ENCODE results near the gene TMEM203. TPM values are rescaled to one million over a fixed set of nuclear protein-coding genes. Genes with fewer than 3 reads are reported as not detected.

TMEM203 gene
- total RNA-seq, 1 experiment from 2014 or later = 35.5 TPM

DNA sequence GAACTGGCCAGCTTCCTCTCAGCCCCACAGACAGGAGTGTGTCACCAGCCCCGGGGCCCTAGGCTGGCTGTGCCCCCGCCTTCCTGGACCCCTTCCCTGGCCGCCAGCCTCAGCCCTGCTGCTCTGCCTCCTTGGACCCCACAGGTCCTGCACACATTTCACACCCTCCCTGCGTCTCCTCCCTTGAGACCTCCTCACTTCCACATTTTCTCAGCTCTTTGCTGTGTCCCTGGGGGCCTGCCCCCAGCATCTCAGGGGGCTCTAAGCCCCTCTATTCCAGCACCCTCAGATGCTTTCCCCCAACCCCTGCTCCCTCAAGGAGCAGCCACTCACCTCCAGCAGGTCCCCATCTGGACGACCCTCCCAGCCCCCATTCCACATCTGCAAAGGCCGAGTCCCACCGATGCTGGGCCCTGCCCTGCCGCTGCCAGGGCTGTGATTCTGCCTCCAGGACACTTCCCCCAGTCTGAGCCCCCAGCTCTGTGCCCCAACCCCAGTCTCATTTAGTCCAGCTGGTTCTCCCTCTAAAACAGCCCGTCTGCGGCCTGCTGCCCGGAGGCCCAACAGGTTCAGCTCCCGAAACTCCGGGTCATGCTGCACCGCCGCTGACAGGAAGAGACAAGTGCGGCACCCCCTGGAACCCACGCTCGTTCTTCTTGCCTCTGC, 29.4 kb upstream of the TMEM203 start:
- no peaks in the 10 kb centered on the region for H3K79me1 ChIP-seq (ENCODE audit: insufficient read depth, low read depth, low read length, poor library complexity, severe bottlenecking)
- DNase-seq = no peak
- H3K14ac ChIP-seq (ENCODE audit: insufficient read depth, low read length) = no peak overlapping the region
- H3K4me2 ChIP-seq (ENCODE audit: insufficient read depth, insufficient read length, low read length) = no peak overlapping the region
- Mint-ChIP-seq H3K27ac (peak overlapping the region in 2 of 3 experiments; percentile 34 to 76; a peak in 2 of 7 replicates), H3K4me3 (no peak overlapping the region), H3K36me3 (ENCODE audit: insufficient read depth in 1 of 3, low read depth in 3 of 3) (peaks cover 0 to 5% (median 0%) of the 10 kb centered on the region in 3 experiments; a peak in 3 of 7 replicates), H3K4me1 (peaks cover 12 to 20% of the 10 kb centered on the region in 2 experiments), H3K27me3 (ENCODE audit: low read depth) (peaks cover 7% of the 10 kb centered on the region), H3K9me3 (no peaks in the 10 kb centered on the region)
- H4K8ac ChIP-seq (replicated peaks; ENCODE audit: insufficient read length, low read depth, low read length) = no peak overlapping the region
- no peak overlapping the region for H3K18ac ChIP-seq (ENCODE audit: insufficient read length, low read depth, low read length)
- no peak overlapping the region for H4K5ac ChIP-seq (ENCODE audit: insufficient read length, low read depth, low read length)
- no peak overlapping the region for H4K91ac ChIP-seq (ENCODE audit: insufficient read length, low read depth, low read length)
- H2BK20ac ChIP-seq (ENCODE audit: low read depth, low read length, poor library complexity, severe bottlenecking) = no peak overlapping the region
- H3K23me2 ChIP-seq (ENCODE audit: insufficient read length, low read depth, low read length, poor library complexity, severe bottlenecking) = no peaks in the 10 kb centered on the region
- H2AFZ ChIP-seq (ENCODE audit: low read length) = no peak overlapping the region
- H3K4me1 ChIP-seq (ENCODE audit: insufficient read depth, low read length) = peaks cover 3% of the 10 kb centered on the region; the same call in 1 of the 2 replicates
- no CpG with 5 or more reads among the region's 18 CpGs for WGBS (ENCODE audit: extremely low coverage, insufficient read length, low lambda C conversion rate)
- no peaks in the 10 kb centered on the region for H3K79me2 ChIP-seq (ENCODE audit: insufficient read depth, low read length)
- no peak overlapping the region for H2BK120ac ChIP-seq (ENCODE audit: low read depth, low read length, poor library complexity, severe bottlenecking)
- H2BK12ac ChIP-seq (ENCODE audit: insufficient read length, low read depth, low read length) = no peak overlapping the region
- no peak overlapping the region for H3K56ac ChIP-seq (ENCODE audit: insufficient read length, low read depth, low read length)
- H2AK5ac ChIP-seq (ENCODE audit: insufficient read length, low read length) = no peak overlapping the region
- H3K27me3 ChIP-seq (ENCODE audit: insufficient read depth, low read length) = no peaks in the 10 kb centered on the region
- H3K9me3 ChIP-seq (ENCODE audit: control insufficient read depth, low read depth, low read length) = no peaks in the 10 kb centered on the region
- no peak overlapping the region for H3K9ac ChIP-seq (ENCODE audit: extremely low read depth, insufficient read length, low read length)
- no peak overlapping the region for H3K27ac ChIP-seq (ENCODE audit: insufficient read length, low read depth, low read length)
- no peak overlapping the region for H2BK5ac ChIP-seq (ENCODE audit: insufficient read length, low read length)
- TF ChIP-seq CTCF (conservative IDR thresholded peaks at IDR 0.05) = no peak
- H4K20me1 ChIP-seq (ENCODE audit: control insufficient read depth, insufficient read depth, insufficient read length) = no peaks in the 10 kb centered on the region
- no peak overlapping the region for H3K4ac ChIP-seq (ENCODE audit: low read depth, low read length)
- no peak overlapping the region for H3T11ph ChIP-seq (ENCODE audit: low read length)
- no peak overlapping the region for H3K23ac ChIP-seq (ENCODE audit: insufficient read length, low read depth, low read length)
- no peak overlapping the region for H2BK15ac ChIP-seq (ENCODE audit: low read depth, low read length)
